ENCODE data around the gene PELI3. TPM values are rescaled to one million over a fixed set of nuclear protein-coding genes. Genes with fewer than 3 reads are reported as not detected.

Gene PELI3
- polyA plus RNA-seq, 1 donor (not counting 4 experiments of a cell fraction or from before 2014, with no cell fraction given) = 2.1 TPM

GRCh38 chr11:66419825-66420224, 46.9 kb upstream of the PELI3 start:
- H3K4me2 ChIP-seq (ENCODE audit: control insufficient read depth, extremely low read depth, insufficient read depth, low read depth, low read length) = no peak overlapping the region
- H3K36me3 ChIP-seq (ENCODE audit: control insufficient read depth in 2 of 2, extremely low read depth in 1 of 2, insufficient read depth in 2 of 2, low read length in 2 of 2) = no peaks in the 10 kb centered on the region
- H3K27me3 ChIP-seq (ENCODE audit: control insufficient read depth, extremely low read depth, insufficient read depth, low read length) = peaks cover 30% of the 10 kb centered on the region
- H3K9me1 ChIP-seq (ENCODE audit: control insufficient read depth, extremely low read depth, insufficient read depth, low read length) = no peaks in the 10 kb centered on the region
- no peak overlapping the region for H3K4me3 ChIP-seq (ENCODE audit: control insufficient read depth in 2 of 3, extremely low read depth in 1 of 3, insufficient read depth in 2 of 3, low read depth in 1 of 3, low read length in 3 of 3)
- no peaks in the 10 kb centered on the region for H3K9me3 ChIP-seq (ENCODE audit: control insufficient read depth, low read depth, low read length)
- DNase-seq (ENCODE audit: low read depth, low spot score) = no peak
- H3K9ac ChIP-seq (ENCODE audit: control insufficient read depth, extremely low read depth, insufficient read depth, low read length) = no peak overlapping the region
- H3K4me1 ChIP-seq (ENCODE audit: control insufficient read depth, extremely low read depth, insufficient read depth, low read length) = peaks cover 5% of the 10 kb centered on the region
- TF ChIP-seq EZH2 (IDR thresholded peaks at IDR 0.05; ENCODE audit: low read length) (no peak), CTCF (optimal IDR thresholded peaks at IDR 0.05 in 1 of 3, IDR thresholded peaks at IDR 0.05 in 1 of 3, conservative IDR thresholded peaks at IDR 0.05 in 1 of 3; ENCODE audit: extremely low read depth in 1 of 3, insufficient read depth in 2 of 3, low read length in 3 of 3) (no peak)
- no peak overlapping the region for H3K27ac ChIP-seq (ENCODE audit: control insufficient read depth, insufficient read depth, low read length)
- dilution Hi-C loops (cut with MboI; ENCODE audit: extremely low pct_ligation_motif_present, low sequenced_read_pairs) = no loop called here
- FAIRE-seq = no peak
- H4K20me1 ChIP-seq (ENCODE audit: control insufficient read depth, extremely low read depth, insufficient read depth, low read length) = peaks cover 13% of the 10 kb centered on the region
- H3K79me2 ChIP-seq (ENCODE audit: control insufficient read depth, insufficient read depth, low read length) = no peaks in the 10 kb centered on the region
- H2AFZ ChIP-seq (ENCODE audit: control insufficient read depth, low read length) = no peak overlapping the region

- no peak within 1 kb of the TSS for H3K9ac ChIP-seq (ENCODE audit: control insufficient read depth, extremely low read depth, insufficient read depth, low read length)
- no peak within 1 kb of the TSS for H3K27ac ChIP-seq (ENCODE audit: control insufficient read depth, insufficient read depth, low read length)
- no peaks in the 10 kb centered on the region for H3K79me2 ChIP-seq (ENCODE audit: control insufficient read depth, insufficient read depth, low read length)
- FAIRE-seq = no peak
- TF ChIP-seq CTCF (optimal IDR thresholded peaks at IDR 0.05 in 1 of 3, IDR thresholded peaks at IDR 0.05 in 1 of 3, conservative IDR thresholded peaks at IDR 0.05 in 1 of 3; ENCODE audit: extremely low read depth in 1 of 3, insufficient read depth in 2 of 3, low read length in 3 of 3) = no peak
- dilution Hi-C loops (cut with MboI; ENCODE audit: extremely low pct_ligation_motif_present, low sequenced_read_pairs) = no loop called here
- peaks cover 5% of the 10 kb centered on the region for H3K4me1 ChIP-seq (ENCODE audit: control insufficient read depth, extremely low read depth, insufficient read depth, low read length)
- H3K36me3 ChIP-seq (ENCODE audit: control insufficient read depth in 2 of 2, extremely low read depth in 1 of 2, insufficient read depth in 2 of 2, low read length in 2 of 2) = no peaks in the 10 kb centered on the region
- no peak for DNase-seq (ENCODE audit: low read depth, low spot score)
- no peak within 1 kb of the TSS for H3K4me3 ChIP-seq (ENCODE audit: control insufficient read depth in 2 of 3, extremely low read depth in 1 of 3, insufficient read depth in 2 of 3, low read depth in 1 of 3, low read length in 3 of 3)
- H3K27me3 ChIP-seq (ENCODE audit: control insufficient read depth, extremely low read depth, insufficient read depth, low read length) = peaks cover 27% of the 10 kb centered on the region
- no peak within 1 kb of the TSS for H2AFZ ChIP-seq (ENCODE audit: control insufficient read depth, low read length)
- H3K9me3 ChIP-seq (ENCODE audit: control insufficient read depth, low read depth, low read length) = no peaks in the 10 kb centered on the region
- no peaks in the 10 kb centered on the region for H3K9me1 ChIP-seq (ENCODE audit: control insufficient read depth, extremely low read depth, insufficient read depth, low read length)
- H4K20me1 ChIP-seq (ENCODE audit: control insufficient read depth, extremely low read depth, insufficient read depth, low read length) = peaks cover 13% of the 10 kb centered on the region
- no peak within 1 kb of the TSS for H3K4me2 ChIP-seq (ENCODE audit: control insufficient read depth, extremely low read depth, insufficient read depth, low read depth, low read length)
These were observed 45.8 kb upstream of the PELI3 start, which contains the start of gene NPAS4 for GRCh38 chr11:66420671-66421476. TSS of gene NPAS4 (plus strand) at chr11:66421035. CDS start at chr11:66421180, 145 bp downstream.
